Testis (tissue), 2 donors: ENCODE measurements around the gene MKI67.

ENCODE experiments used
- CTCF ChIP-seq, 3 experiments: fragments of 450-650 bp in 2 of 3; fragments of 200-600 bp in 1 of 3; sonication (generic) in 1 of 3; IDR thresholded peaks; one replicate each; pipeline ENCODE4 v1.5.1; 2016 to 2019; ENCODE audit warnings: antibody characterized with exemption in 3 of 3, mild to moderate bottlenecking in 2 of 3, moderate library complexity in 1 of 3
- POLR2A ChIP-seq: fragments of 450-650 bp; IDR thresholded peaks from one replicate; pipeline ENCODE4 v1.6.1; 2017; ENCODE audit warnings: antibody characterized with exemption, mild to moderate bottlenecking, moderate library complexity

- no peak for TF ChIP-seq CTCF (IDR thresholded peaks at IDR 0.05)
- no peak for TF ChIP-seq POLR2A
Observed at GRCh38 chr10:128147064-128147463, 20.8 kb upstream of the MKI67 start.
